WERI-Rb-1 (cell line): ENCODE data around the gene DOK4.

ENCODE experiments used
- DNase-seq: peaks from one replicate; pipeline ENCODE4 v3.0.0-alpha.2; 2020
- H3K27ac ChIP-seq: fragments of 250-450 bp; sonication (Bioruptor Pico); 2 replicates; pipeline ENCODE4 v1.5.1; 2020; ENCODE audit warnings: mild to moderate bottlenecking, moderate library complexity
- H3K27me3 ChIP-seq: fragments of 250-450 bp; sonication (Bioruptor Pico); 2 replicates; pipeline ENCODE4 v1.5.1; 2021; ENCODE audit warnings: mild to moderate bottlenecking, low read depth, moderate library complexity; ENCODE audit not compliant: insufficient read depth, severe bottlenecking
- H3K36me3 ChIP-seq: fragments of 250-450 bp; sonication (Bioruptor Pico); 2 replicates; pipeline ENCODE4 v1.5.1; 2020; ENCODE audit warnings: mild to moderate bottlenecking, moderate library complexity
- H3K4me3 ChIP-seq: 2 replicates; pipeline ENCODE4 v1.5.1; 2011; ENCODE audit warnings: low read depth, mild to moderate bottlenecking, control low read depth, low read length
- H3K9me3 ChIP-seq: fragments of 250-450 bp; sonication (Bioruptor Pico); 2 replicates; pipeline ENCODE4 v1.5.1; 2021; ENCODE audit warnings: mild to moderate bottlenecking, moderate library complexity; ENCODE audit not compliant: severe bottlenecking
- TF ChIP-seq, protein P1 (sequence below): IDR thresholded peaks from 2 replicates; pipeline ENCODE4 v1.5.1; 2011; ENCODE audit warnings: low read depth, mild to moderate bottlenecking, control low read depth, inconsistent platforms, low read length

Gene DOK4

DNA sequence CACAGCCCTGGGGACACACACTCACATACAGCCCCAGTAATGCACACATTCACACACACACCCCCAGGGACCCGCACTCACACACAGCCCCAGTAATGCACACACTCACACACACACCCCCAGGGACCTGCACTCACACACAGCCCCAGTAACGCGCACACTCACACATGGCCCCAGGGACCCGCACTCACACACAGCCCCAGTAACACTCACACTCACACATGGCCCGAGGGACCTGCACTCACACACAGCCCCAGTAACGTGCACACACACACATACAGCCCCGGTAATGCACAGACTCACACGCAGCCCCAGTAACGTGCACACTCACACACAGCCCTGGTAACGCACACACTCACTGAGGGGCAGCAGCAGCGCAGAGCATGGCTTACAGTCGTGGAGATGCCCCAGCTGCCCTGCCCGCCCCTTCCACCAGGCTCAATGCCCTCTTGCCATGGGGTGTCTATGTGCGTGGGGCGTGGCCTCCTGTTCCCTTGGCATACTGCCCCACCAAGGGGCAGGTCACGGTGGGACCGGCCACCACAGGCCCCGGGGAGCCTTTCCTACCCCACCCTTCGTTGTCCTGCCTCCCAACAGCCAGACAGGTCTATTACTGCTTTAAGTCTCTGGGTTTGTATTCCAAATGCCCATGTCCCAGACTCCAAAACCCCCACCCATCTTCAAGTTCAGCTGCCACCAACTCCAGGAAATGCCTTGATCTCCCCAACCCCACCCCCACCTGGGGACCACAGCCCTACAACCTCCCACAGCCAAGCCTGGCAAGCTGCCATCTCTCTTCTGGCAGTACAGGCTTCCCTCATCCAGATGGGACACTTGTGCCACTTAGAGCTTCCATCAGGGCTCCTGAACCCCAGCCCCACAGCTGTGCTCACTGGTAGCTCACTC lies 47.4 kb upstream of the DOK4 start:
- DNase-seq, result peak; percentile 2
- TF ChIP-seq, protein P1, sequence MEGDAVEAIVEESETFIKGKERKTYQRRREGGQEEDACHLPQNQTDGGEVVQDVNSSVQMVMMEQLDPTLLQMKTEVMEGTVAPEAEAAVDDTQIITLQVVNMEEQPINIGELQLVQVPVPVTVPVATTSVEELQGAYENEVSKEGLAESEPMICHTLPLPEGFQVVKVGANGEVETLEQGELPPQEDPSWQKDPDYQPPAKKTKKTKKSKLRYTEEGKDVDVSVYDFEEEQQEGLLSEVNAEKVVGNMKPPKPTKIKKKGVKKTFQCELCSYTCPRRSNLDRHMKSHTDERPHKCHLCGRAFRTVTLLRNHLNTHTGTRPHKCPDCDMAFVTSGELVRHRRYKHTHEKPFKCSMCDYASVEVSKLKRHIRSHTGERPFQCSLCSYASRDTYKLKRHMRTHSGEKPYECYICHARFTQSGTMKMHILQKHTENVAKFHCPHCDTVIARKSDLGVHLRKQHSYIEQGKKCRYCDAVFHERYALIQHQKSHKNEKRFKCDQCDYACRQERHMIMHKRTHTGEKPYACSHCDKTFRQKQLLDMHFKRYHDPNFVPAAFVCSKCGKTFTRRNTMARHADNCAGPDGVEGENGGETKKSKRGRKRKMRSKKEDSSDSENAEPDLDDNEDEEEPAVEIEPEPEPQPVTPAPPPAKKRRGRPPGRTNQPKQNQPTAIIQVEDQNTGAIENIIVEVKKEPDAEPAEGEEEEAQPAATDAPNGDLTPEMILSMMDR, result no peak
- H3K9me3 ChIP-seq, result no peaks in the 10 kb centered on the region
- no peak overlapping the region for H3K4me3 ChIP-seq
- H3K36me3 ChIP-seq, result no peaks in the 10 kb centered on the region; the same call in 1 of the 2 replicates
- no peak overlapping the region for H3K27ac ChIP-seq
- no peaks in the 10 kb centered on the region for H3K27me3 ChIP-seq

DNA sequence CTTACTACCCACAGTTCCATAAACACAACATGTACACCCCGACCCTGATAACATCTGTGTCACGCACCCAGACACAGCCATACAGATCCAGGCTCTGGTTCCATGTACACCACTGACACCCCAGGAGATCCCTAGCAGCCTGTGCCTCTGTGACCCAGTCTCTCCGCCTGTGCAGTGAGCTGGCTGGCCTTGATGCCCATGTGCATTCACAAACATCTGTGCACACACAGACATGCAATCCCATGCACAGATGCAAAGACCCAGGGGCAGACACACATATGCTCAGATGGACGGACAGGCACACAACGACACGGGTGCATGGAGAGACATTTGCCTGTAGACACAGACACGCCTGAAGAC lies 46.0 kb upstream of the DOK4 start:
- TF ChIP-seq, protein P1, result no peak
- Histone ChIP-seq H3K36me3 (no peaks in the 10 kb centered on the region; the same call in 1 of the 2 replicates), H3K27me3 (no peaks in the 10 kb centered on the region), H3K27ac (no peak overlapping the region), H3K4me3 (no peak overlapping the region), H3K9me3 (no peaks in the 10 kb centered on the region)
- DNase-seq, result peak; percentile 4

- no peak overlapping the region for H3K27ac ChIP-seq
- TF ChIP-seq, protein P1, result no peak
- H3K4me3 ChIP-seq, result no peak overlapping the region
- no peaks in the 10 kb centered on the region for H3K27me3 ChIP-seq
- DNase-seq, result peak; percentile 1
- H3K9me3 ChIP-seq, result no peaks in the 10 kb centered on the region
- no peaks in the 10 kb centered on the region; the same call in 1 of the 2 replicates for H3K36me3 ChIP-seq
Measured at GRCh38 chr16:57531635-57532265, 45.5 kb upstream of the DOK4 start.

GRCh38 chr16:57531253-57531575 lies 44.9 kb upstream of the DOK4 start:
- peak; percentile 2 for DNase-seq
- TF ChIP-seq, protein P1, result no peak
- Histone ChIP-seq H3K36me3 (no peaks in the 10 kb centered on the region; the same call in 1 of the 2 replicates), H3K9me3 (no peaks in the 10 kb centered on the region), H3K4me3 (no peak overlapping the region), H3K27me3 (no peaks in the 10 kb centered on the region), H3K27ac (no peak overlapping the region)

- DNase-seq, result peak; percentile 3
- H3K27me3 ChIP-seq, result no peaks in the 10 kb centered on the region
- no peak overlapping the region for H3K4me3 ChIP-seq
- TF ChIP-seq, protein P1, result no peak
- no peaks in the 10 kb centered on the region for H3K9me3 ChIP-seq
- H3K27ac ChIP-seq, result no peak overlapping the region
- no peaks in the 10 kb centered on the region; the same call in 1 of the 2 replicates for H3K36me3 ChIP-seq
Measured at GRCh38 chr16:57530522-57531252, 44.4 kb upstream of the DOK4 start.
